DMS 273 treated with DMSO at 0.1 percent for 48 hours (cell line): ENCODE results near the gene OXNAD1.

Experiments used
- DNase-seq: peaks from one replicate; lab custom pipeline; 2025; lab: John Stamatoyannopoulos, UW

The OXNAD1 gene

DNA sequence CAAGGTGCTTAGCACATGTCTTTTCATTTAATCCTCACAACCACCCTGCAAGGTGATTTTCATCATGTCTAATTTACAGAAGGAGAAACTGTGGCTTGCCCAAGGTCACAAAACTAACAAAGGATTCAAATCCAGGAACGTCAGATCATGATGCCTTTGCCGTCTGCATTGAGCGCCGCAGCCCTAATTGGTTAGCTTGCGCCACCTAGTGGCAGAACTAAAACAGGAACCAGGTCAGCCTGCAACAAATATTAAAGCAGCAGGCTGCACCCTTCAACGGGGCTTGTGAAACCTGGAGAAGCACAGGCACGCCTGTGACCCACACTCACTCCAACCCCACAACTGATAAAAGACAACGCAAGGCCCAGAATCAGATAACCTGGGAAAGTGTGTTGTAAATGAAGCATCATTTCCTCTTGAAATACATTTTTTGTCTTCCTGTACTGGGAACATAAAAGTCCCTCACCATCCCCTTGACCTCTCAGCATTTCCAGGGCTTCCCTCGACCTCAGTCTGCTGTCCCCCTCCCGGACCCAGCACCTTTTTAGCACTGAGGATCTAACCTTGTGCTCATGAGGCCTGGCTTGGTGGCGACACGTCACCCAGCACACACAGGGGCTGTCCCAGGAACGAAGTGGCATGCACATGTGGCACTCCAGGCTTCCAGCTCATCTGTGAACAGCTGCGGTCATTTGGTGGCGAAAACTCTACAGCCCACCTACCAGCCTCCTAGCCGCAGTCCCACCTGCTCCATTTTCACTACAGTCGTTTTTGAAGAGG lies 17.5 kb upstream of the OXNAD1 start:
- DNase-seq: peak; percentile 35

DNA sequence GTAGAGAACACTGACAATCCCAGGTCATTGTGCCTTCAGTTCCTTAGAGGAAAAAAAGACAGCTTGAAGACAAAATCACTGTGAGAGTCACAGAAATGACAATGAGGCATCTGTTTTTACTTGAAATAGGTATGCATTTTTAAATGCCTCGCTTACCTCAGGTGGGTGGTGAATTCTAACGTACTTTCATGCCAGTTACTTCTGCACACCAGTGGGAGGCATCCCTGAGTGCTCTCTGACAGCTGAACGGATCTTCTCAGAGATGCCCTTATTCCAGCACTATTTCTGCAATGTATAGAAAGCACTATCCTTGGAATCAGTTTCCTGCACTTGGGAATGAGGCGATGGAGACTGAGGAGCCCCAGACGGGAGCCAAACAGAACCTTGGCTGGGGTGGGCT lies 16.5 kb upstream of the OXNAD1 start:
- DNase-seq: no peak

DNA sequence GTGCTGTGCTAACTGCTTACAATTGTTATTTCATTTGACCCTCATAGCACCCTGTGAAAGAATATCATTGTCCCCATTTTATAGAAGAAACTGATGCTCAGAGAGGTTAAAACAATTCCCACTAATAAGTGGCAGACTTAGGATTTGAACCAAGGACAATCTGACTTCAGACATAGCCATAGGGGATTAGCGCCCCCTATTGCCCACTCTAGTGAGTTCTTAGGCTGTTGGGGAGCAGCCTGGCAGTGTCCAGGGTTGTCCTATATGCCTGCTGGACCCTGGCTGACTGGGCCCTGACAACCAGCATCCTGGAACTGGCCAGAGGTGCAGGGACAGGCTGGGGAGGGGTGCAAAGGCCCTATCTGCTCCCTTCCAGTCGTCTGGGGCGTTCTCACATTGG lies 15.7 kb upstream of the OXNAD1 start:
- DNase-seq: no peak

DNA sequence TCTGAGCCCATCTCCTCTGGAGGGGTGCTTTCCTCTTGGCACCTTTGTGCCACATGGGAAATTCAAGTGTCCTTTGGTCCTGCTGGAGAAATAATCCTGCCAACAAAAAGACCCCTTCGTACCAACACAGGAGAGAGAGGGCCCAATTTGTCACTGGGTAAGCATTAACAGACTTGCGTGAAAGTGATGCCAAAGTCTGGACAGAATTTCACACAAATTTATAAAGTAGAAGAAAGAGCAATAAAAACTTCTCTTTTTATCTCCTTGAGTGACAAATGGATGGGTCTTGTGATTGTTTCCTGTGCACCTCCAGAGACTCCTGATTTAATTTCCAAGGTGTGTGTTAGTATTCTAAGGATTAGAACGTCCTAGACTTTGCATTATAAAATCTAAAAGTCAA lies 15.1 kb upstream of the OXNAD1 start:
- DNase-seq: no peak

DNA sequence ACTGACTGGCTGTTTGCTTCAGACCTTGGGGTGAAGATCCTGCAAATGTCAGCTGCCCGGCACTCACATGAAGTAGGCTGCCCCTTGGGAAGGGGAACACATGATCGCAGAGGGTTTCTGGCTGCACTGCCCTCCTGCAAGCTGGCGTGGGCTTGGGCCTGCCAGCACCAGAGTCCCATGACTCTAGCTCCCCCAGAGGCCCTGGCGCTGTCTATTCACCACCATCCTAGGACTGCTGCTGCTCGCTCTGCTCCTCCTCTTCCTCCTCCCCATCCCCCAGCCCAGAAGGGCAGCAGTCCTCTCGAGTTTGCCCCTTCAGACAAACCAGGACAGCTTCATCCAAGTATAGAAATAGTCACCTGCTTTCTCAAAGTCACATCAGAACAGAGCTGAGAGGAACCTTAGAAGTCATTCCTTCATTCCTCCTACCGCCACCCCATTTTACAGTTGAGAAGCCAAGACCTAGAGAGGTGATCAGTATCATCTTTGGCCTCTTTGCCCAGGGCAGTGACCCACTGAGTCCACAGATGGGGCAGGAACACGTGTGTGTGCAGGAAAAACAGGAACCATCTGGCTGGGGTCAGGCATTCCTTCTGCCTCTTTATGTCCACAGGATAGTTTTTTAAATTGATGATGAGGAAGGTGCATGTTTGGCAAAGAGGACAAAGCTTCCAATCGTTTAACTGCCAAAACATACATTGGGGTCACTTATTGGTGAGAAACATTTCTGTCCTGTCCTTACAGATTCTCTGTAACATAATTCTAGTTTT lies 13.5 kb upstream of the OXNAD1 start:
- no peak for DNase-seq

DNA sequence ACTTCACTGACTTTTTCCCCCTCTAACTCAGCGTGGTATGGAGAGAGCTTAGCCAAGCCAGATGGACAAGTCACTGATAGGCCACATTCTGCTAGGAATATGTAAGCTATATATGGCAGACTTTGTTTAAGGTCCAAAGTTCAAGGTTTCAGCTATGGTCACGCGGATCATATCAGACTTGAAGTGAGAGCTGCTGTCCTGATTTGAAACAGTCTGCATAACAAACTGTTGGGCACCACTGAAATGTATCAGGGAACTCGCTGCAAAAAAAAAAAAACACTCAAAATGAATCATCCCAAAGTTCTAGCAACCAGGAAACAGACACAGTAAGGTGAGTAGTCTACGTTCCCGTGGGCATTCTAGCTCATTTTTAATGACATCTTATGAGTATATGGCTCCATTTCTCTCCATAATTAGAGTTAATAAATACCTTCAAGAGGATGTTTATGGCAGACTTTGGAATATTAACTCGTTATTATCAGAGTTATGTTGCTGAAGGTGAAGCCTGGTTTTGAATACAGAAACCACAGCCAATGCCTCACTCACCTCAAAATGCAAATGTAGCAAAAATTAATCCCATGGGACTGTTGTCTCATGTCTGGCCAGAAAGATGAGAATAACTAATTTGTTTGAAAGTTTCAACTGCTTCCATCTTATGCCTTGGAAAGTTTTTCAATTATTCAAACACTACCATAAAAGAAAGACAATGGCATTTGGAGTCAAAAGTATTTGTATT lies 12.6 kb upstream of the OXNAD1 start:
- DNase-seq: no peak

DNA sequence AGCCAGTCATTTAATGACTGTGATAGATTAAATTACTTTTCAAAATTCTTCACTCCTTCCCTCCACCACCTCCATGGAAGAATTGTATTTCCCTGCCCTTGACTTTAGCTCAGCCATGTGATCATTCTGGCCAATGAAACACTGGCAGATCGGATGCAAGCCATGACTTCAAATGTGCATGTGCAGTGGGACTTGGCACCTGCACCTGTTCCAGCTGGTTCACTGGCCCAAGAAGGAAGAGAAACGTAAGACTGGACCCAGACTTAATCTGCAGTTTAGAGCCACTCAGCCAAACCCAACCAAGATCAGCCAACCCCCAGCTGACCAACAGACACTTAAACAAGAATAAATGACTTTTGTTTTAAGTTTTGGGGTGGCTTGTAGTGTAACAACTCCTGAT lies 12.0 kb upstream of the OXNAD1 start:
- no peak for DNase-seq

DNA sequence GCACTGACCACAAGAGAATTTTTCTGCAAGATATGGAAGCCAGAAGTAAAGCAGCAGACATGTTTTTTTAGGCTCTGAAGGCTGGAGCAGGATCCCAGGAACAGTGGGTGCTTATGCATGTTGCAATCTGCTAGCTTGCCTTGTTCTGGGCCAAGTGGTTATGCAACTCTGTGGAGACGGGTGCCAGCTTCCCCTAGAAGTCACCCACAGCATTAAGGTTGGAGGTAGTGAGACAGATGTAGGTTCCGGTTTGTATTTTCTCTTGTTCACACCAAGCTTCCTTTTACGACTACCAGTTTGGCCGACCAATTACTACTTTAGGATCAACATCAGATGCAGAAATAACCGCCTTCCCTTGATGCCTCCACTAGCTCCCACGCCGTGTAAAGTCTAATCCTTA lies 11.4 kb upstream of the OXNAD1 start:
- no peak for DNase-seq

DNA sequence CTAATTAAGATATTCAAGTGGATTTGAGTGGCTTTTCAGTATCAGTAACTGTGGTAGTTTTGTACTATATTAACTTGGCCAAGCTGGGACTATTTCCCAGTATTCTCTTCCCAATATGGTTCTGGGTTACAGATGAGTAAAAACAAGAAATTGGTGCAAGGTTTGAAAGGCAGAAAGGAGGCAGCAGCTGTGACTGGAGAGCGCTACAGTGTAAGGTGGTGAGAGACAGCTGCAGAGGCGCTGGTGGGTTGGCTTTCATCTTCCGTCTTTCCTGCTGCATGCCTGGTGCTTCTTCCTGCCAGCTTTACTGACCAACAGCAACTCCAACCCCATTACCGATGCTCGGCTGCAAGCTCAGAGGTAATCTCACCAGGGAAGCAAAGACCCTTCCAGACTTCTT lies 10.1 kb upstream of the OXNAD1 start:
- no peak for DNase-seq

DNA sequence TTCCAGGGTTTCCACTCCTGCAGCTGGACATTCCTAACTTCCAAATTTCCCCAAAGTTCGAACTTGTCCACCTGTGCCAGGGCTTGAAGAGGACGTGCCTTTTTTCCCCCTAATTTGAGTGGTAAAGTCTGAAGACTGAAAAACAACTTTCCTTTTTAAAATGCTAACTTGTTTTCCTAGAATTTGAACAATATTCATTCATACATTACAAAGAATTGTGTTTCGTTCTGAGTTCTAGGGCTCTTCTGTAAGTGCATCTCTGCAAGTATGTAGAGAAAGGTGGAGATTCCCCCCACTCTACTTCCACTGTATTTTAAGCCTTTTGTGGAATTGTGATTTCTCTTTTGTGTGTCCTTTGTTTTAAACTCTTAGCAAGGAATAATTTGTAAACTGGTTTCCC lies 9.7 kb upstream of the OXNAD1 start:
- no peak for DNase-seq

DNA sequence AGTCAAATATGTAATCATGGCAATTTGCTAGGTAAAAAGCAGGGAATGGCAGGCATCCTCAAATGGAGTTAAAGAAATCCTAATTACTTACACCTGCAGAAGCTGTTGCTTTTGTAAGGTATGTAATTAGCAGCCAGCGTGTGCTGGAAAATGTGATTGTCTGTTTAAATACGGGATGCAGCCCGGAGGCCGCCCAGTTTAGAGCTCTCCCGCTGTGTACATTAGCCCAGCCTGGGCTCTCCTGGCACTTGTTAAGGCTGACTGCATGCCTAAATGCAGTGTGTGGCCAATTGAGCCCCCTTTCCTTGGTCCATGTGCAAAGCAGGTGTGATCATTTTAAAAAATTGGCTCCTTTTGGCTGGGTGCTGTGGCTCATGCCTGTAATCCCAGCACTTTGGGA lies 9.3 kb upstream of the OXNAD1 start:
- DNase-seq: no peak

DNA sequence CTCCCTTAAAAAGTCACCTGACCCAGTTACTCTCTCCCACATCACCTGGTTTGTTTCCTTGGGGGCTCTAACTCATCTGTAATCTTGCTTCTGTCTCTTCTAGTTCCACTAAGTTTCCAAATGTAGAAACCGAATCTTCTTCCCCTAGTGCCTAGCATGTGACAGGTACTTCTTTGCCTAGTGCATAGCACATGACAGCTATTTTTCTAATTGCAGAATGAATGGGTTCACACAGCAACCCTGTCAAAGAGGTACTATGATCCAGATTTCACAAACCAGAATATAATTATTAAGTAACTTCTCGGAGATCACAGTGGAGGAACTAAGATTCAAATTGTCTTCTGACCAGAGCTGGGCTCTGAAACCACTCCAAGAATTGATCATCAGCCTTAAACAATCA lies 7.7 kb upstream of the OXNAD1 start:
- no peak for DNase-seq

DNA sequence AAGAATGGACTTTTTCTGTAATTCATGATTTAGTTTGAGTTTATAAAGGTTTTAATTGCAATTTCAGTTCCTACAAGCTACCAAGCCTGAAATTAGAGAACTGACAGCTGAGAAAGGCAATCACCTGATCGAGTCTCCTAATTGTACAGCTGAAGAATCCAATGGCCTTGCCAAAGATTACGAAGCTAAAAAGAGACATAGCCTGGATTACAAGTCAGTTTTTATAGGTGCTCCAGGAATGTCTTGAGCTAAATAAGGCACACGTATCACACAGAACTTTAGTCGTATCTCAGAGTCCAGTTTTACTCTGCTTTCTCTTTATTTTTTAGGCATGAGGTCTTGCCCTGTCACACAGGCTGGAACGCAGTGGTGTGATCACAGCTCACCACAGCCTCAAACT lies 6.8 kb upstream of the OXNAD1 start:
- no peak for DNase-seq

DNA sequence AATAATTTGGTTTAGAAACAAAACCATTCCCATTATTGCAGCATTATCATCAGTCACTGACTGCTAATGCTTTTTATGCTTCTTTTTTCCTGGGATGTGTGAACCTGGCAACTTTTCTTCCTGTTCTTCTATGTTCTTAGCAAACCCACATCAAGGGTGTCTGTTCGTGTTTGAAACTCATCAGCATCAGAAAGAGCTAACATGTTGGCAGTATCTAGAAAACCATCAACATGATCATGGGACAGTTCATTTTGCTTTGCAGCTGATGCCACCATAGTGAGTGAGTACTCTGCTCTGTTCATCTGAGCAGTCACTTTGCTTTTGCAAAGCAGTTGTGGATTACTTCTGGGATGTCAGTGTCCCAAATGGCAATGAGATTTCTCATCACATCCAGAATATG lies 6.1 kb upstream of the OXNAD1 start:
- no peak for DNase-seq

DNA sequence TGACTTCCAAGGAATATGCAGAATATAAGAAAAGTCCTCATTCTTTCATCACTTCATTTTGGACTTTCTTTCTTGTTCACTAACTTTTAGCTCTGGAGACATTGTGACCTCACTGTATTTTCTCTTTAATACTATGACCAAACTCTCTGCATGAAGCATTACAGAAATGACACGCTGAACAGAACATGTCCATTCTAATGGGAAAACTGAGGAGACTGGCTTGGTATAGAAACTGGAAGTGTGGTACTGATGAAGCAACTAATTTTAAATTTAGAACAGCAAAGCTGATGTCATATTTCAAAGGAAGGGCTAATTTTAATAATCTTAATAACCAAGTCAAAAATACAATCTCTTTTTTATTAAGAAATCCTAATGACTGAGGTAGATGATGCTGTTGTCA lies 5.0 kb upstream of the OXNAD1 start:
- no peak for DNase-seq

DNA sequence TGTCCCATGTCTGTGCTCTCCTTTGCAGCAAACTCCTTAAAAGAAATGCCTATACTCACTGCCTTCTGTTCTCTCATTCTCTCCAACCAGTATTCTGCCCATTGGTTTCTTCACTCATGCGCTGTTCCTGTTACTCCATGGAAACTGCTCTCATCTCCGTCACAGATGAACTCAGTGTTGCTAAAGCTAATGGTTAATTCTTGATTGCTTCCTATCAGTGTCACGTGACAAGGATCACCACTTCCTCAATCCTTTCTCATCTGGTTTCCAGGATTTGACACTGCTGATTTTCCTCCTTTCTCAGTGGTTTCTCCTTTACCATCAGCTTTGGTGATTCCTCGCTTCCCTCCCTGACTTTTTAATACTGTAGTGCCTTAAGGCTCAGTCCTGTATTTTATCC lies 2.8 kb upstream of the OXNAD1 start:
- no peak for DNase-seq

DNA sequence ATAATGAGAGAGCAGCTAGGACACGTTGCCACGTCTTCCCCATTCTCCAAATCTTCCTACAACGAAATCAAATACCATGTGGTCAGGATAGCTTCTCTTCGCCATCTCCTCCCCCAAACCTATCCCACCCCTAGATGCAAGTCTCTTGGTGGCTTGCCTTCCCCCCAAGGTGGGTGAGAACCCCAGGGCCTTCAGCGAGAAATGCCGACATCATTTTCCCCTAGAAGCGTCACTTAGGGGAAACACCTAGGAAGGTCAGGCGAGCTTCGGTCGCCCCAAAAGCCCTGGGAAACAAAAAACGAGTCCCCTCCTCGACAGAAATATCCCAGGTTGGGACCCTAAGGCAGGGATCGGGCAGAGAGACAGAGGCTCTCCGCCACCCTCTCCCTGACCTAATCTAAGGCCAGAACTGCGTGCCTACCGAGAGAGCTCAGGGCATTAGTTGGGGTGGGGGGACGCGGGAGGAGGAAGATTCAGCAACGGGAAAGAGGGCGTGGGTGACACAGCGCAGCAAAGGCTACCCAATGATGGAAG lies 771 bp upstream of the OXNAD1 start:
- DNase-seq: no peak

DNA sequence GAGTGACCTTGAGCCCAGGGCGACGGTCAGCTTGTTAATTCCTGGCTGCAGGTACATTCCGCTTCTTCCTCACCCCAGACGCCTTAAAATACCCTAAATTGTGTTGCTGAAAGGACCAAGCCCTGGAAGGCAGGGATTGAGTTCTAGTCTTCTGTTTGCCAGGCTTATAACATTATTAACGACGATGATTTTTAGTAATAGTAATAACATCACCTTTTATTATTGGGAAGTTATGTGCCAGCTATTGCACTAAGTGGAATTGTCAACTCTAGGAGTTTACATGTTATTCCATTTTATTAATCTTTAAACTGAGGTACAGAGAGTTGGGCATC lies 409 bp downstream of the OXNAD1 start:
- DNase-seq: no peak

DNA sequence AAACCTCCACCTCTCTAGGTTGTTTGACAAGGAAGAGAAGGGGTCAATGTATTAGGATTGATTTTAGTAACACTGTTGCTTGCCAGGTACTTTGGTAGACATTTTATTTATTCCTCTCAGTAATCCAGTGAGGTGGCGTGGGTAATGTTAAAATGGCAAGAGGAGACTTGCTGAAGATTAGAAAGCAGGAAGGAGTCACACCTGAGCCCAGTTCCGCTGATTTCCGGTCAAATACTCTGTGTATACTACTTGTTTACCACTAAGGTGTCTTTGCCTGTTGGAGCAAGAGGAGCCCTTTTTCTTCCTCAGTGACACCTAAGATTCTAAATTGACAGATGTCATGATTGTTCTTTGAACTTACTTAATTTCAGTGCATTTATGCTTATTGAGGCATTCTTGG lies 1.7 kb downstream of the OXNAD1 start:
- DNase-seq: no peak

DNA sequence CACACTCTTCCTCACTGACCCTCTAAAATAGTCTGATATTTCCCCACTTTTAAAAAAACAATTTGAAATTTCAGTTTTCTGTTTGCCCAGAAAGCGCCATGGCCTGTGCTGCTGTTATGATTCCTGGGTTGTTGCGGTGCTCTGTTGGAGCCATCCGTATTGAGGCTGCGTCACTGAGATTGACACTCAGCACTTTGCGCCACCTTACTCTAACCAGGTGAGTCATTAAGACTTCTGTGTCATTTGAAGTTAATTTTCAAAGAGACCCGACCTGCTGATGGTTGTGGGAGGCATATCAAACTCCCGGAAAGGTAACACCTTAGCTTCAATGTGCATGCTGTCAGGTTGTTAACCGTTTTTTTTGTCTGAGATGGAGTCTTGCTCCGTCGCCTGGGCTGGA lies 5.8 kb downstream of the OXNAD1 start:
- no peak for DNase-seq

DNA sequence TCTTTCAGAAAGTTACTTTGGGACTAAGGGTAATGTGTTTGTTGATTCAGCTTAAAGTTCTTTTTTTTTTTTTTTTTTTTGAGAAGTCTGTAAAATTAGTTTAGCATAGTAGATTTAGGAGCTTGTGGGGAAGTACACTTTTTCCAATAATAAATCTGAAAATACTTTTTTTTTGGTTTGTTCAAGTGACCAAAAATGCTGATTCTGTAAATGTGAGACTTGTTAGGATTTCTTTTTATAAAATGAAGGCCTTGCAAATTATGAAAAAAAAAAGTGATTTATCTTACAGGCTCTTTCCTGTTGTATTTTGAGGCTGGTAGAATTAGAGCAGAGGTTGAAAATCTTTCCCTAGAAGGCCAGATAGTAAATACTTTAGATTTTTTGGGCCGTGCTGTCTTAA lies 7.6 kb downstream of the OXNAD1 start:
- no peak for DNase-seq

DNA sequence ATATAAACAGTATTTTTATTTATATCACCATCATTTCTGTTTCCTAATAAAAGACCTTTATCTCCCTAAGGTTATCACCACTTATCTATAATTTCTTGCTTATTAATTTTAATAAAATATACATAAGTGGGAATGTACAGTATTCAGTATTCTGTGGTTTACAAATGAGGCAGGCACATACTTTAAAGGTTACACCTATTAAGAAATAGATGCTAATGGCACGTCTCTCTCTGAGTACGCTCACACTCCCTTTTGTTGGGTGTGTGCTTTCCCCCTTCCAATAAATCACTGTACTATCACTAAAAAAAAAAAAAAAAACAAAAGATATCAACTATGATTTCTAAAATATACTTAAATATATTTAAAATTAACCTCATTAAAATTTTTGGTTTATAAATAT lies 8.9 kb downstream of the OXNAD1 start:
- no peak for DNase-seq

DNA sequence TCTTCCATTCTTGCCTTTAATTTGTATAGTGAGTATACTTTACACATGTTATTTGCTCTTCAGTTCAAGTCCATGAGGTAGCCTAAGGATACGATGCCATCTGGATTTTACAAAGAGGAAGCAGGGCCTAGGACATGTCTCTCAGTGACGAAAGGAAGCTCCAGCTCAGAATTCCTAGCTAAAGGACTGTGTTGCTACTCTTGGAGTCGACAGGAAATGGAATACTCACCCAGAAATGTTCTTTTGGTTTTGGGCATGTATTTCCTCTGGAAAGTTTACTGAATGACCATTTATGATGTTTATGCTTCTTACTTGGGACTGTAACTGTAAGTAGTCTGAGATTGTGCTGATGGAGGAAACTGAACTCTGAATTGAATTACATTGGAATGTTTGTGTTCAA lies 12.5 kb downstream of the OXNAD1 start:
- DNase-seq: no peak
